ENCODE data around the gene IFFO2. TPM values are rescaled to one million over a fixed set of nuclear protein-coding genes. Genes with fewer than 3 reads are reported as not detected.

IFFO2 gene
- total and polyA plus RNA-seq, 2 donors (not counting 1 experiment from before 2014, with no cell fraction given) = 16.8 to 19.2 TPM

GRCh38 chr1:18936814-18937481 lies 19.5 kb downstream of the IFFO2 start:
- ChIA-PET CTCF (interaction anchor here (1.4 to 3.2 kb wide), 2 partner anchors 14 to 30 kb away, joined by 5 to 10 read pairs; no protein-coding TSS in a partner anchor), POLR2A (no interaction called here)
- WGBS (ENCODE audit: insufficient coverage) = 97% methylated on average over 9 of the region's 11 CpGs
- H3K9ac ChIP-seq (ENCODE audit: low read length) = no peak overlapping the region
- intact Hi-C loops (cut with micrococcal nuclease) = no loop called here
- Mint-ChIP-seq H3K4me3 (no peak overlapping the region), H3K9me3 (ENCODE audit: insufficient read depth) (no peaks in the 10 kb centered on the region), H3K4me1 (peaks cover 49% of the 10 kb centered on the region), H3K27me3 (no peaks in the 10 kb centered on the region), H3K27ac (no peak overlapping the region)
- H4K20me1 ChIP-seq (ENCODE audit: control insufficient read depth, insufficient read depth, low read length, poor library complexity, severe bottlenecking) = peaks cover 89% of the 10 kb centered on the region
- peaks cover 4 to 14% of the 10 kb centered on the region in 2 donors for H3K4me1 ChIP-seq (ENCODE audit: control insufficient read depth in 2 of 2, insufficient read depth in 2 of 2, low read length in 2 of 2)
- H3K9me3 ChIP-seq (ENCODE audit: control extremely low read depth in 1 of 3, control insufficient read depth in 2 of 3, insufficient read depth in 1 of 3, low read length in 2 of 3) = no peaks in the 10 kb centered on the region
- TF ChIP-seq EZH2 (IDR thresholded peaks at IDR 0.05; ENCODE audit: borderline replicate concordance, insufficient read depth, low read depth, low read length, poor library complexity, severe bottlenecking) = no peak
- TF ChIP-seq CTCF (IDR thresholded peaks at IDR 0.05) = no peak
- ATAC-seq (ENCODE audit: low read depth) = no peak
- peaks cover 86% of the 10 kb centered on the region for H3K79me2 ChIP-seq (ENCODE audit: control insufficient read depth, insufficient read depth, low read length)
- peaks cover 0 to 1% of the 10 kb centered on the region in 2 experiments for H3K36me3 ChIP-seq (replicated peaks in 1 of 2; ENCODE audit: control extremely low read depth in 1 of 2, control insufficient read depth in 1 of 2, extremely low read depth in 1 of 2, insufficient read depth in 2 of 2, low read length in 1 of 2)
- no peaks in the 10 kb centered on the region for H3K27me3 ChIP-seq (replicated peaks in 1 of 4; ENCODE audit: control extremely low read depth in 1 of 4, control insufficient read depth in 3 of 4, insufficient read depth in 4 of 4, low read length in 3 of 4)
- H2AFZ ChIP-seq (ENCODE audit: insufficient read depth, low read depth, low read length, poor library complexity, severe bottlenecking) = no peak overlapping the region
- H3K4me3 ChIP-seq (ENCODE audit: control extremely low read depth in 1 of 5, extremely low read depth in 1 of 5, insufficient read depth in 1 of 5, low read depth in 2 of 5, low read length in 4 of 5) = no peak overlapping the region
- H3K4me2 ChIP-seq (replicated peaks; ENCODE audit: low read depth, low read length, poor library complexity, severe bottlenecking) = no peak overlapping the region
- no peak for DNase-seq
- no peak overlapping the region for H3K27ac ChIP-seq (ENCODE audit: low read length in 2 of 2)

- intact Hi-C loops (cut with micrococcal nuclease) = no loop called here
- H3K27me3 ChIP-seq (replicated peaks in 1 of 4; ENCODE audit: control extremely low read depth in 1 of 4, control insufficient read depth in 3 of 4, insufficient read depth in 4 of 4, low read length in 3 of 4) = no peaks in the 10 kb centered on the region
- peaks cover 89% of the 10 kb centered on the region for H4K20me1 ChIP-seq (ENCODE audit: control insufficient read depth, insufficient read depth, low read length, poor library complexity, severe bottlenecking)
- no peak overlapping the region for H3K27ac ChIP-seq (ENCODE audit: low read length in 2 of 2)
- no peak overlapping the region for H3K27ac Mint-ChIP-seq
- no peak overlapping the region for H3K9ac ChIP-seq (ENCODE audit: low read length)
- H3K4me3 Mint-ChIP-seq = no peak overlapping the region
- H3K4me1 Mint-ChIP-seq = peaks cover 54% of the 10 kb centered on the region
- H2AFZ ChIP-seq (ENCODE audit: insufficient read depth, low read depth, low read length, poor library complexity, severe bottlenecking) = no peak overlapping the region
- POLR2A ChIA-PET = no interaction called here
- TF ChIP-seq CTCF (IDR thresholded peaks at IDR 0.05) = no peak
- no peak for TF ChIP-seq EZH2 (IDR thresholded peaks at IDR 0.05; ENCODE audit: borderline replicate concordance, insufficient read depth, low read depth, low read length, poor library complexity, severe bottlenecking)
- peaks cover 86% of the 10 kb centered on the region for H3K79me2 ChIP-seq (ENCODE audit: control insufficient read depth, insufficient read depth, low read length)
- CTCF ChIA-PET = interaction anchor here (3.2 kb wide), 1 partner anchor 14 kb away, joined by 10 read pairs; no protein-coding TSS in a partner anchor
- H3K4me2 ChIP-seq (replicated peaks; ENCODE audit: low read depth, low read length, poor library complexity, severe bottlenecking) = no peak overlapping the region
- no peaks in the 10 kb centered on the region for H3K27me3 Mint-ChIP-seq
- 100% methylated on average over 3 of the region's 3 CpGs for WGBS (ENCODE audit: insufficient coverage)
- no peak for DNase-seq
- no peaks in the 10 kb centered on the region for H3K9me3 Mint-ChIP-seq (ENCODE audit: insufficient read depth)
- no peaks in the 10 kb centered on the region for H3K9me3 ChIP-seq (ENCODE audit: control extremely low read depth in 1 of 3, control insufficient read depth in 2 of 3, insufficient read depth in 1 of 3, low read length in 2 of 3)
- H3K4me3 ChIP-seq (ENCODE audit: control extremely low read depth in 1 of 5, extremely low read depth in 1 of 5, insufficient read depth in 1 of 5, low read depth in 2 of 5, low read length in 4 of 5) = no peak overlapping the region
- no peaks in the 10 kb centered on the region for H3K36me3 ChIP-seq (replicated peaks in 1 of 2; ENCODE audit: control extremely low read depth in 1 of 2, control insufficient read depth in 1 of 2, extremely low read depth in 1 of 2, insufficient read depth in 2 of 2, low read length in 1 of 2)
- H3K4me1 ChIP-seq (ENCODE audit: control insufficient read depth in 2 of 2, insufficient read depth in 2 of 2, low read length in 2 of 2) = peaks cover 9 to 19% of the 10 kb centered on the region in 2 donors
- ATAC-seq (ENCODE audit: low read depth) = no peak
Observed at GRCh38 chr1:18936471-18936813, 20.0 kb downstream of the IFFO2 start.
